ENCODE results near the gene CCT5. TPM values are rescaled to one million over a fixed set of nuclear protein-coding genes. Genes with fewer than 3 reads are reported as not detected.
"Not testable (repeated sequence)": the region's sequence is repeated elsewhere in the genome, so short reads cannot be mapped to it uniquely, and the experiment has no call there.

CCT5 gene
- polyA plus RNA-seq, 1 experiment: 374 TPM

DNA sequence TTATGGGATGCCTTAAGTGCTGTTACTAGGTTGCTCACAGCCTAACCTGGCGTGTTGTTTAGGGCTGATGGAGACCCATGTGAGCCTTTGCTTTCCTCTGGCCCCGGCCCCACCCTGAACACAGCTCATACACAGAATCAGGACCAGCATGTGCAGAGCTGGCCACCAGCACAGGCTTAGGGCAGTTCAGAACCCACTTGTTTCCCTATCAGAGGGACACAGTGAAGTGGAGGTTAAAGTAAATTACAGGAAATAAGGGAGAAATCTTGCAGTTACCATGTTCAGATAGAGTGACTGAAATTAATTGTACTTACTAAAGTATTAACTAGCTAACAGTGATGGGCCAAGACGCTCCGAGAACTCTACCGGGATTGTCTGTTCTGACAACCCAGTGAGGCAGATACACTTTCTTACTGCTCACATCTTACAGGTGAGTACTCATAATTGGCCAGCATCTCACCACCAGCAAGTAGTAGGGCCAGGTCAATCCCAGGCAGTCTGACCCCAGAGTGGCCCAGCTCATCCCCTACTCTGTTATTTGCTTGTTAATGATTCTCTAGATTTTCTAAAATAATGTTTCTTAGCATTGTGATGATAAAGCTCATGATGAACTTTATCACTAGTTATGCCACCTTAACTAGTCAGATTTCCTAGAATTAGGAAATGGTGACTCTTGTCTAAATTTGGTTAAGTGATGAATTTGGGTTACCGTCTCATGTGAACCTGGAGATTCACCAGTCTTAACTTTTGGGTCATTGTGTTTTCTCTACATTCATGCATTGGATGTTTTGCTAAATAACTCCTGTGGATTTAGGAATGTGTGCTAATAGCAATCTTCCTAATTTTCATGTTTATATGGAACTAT lies 15.4 kb downstream of the CCT5 start:
- DNase-seq (ENCODE audit: low read depth): no peak
- H3K4me3 ChIP-seq (ENCODE audit: low read depth, low read length): no peak overlapping the region
- no peaks in the 10 kb centered on the region for H3K27me3 ChIP-seq (ENCODE audit: control insufficient read depth, insufficient read depth, low read length)
- TF ChIP-seq, protein P1, sequence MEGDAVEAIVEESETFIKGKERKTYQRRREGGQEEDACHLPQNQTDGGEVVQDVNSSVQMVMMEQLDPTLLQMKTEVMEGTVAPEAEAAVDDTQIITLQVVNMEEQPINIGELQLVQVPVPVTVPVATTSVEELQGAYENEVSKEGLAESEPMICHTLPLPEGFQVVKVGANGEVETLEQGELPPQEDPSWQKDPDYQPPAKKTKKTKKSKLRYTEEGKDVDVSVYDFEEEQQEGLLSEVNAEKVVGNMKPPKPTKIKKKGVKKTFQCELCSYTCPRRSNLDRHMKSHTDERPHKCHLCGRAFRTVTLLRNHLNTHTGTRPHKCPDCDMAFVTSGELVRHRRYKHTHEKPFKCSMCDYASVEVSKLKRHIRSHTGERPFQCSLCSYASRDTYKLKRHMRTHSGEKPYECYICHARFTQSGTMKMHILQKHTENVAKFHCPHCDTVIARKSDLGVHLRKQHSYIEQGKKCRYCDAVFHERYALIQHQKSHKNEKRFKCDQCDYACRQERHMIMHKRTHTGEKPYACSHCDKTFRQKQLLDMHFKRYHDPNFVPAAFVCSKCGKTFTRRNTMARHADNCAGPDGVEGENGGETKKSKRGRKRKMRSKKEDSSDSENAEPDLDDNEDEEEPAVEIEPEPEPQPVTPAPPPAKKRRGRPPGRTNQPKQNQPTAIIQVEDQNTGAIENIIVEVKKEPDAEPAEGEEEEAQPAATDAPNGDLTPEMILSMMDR (IDR thresholded peaks at IDR 0.05; ENCODE audit: insufficient read depth, low read depth, low read length): no peak
- ChIA-PET CTCF (interaction anchor here (0.9 to 1.7 kb wide), 4 partner anchors 18 to 157 kb away, joined by 3 to 7 read pairs (median 4); partner anchors contain the start of gene MARCHF6), POLR2A (interaction anchor here (0.6 kb wide), 1 partner anchor 11 kb away, joined by 3 read pairs; no protein-coding TSS in a partner anchor)
- H3K36me3 ChIP-seq (ENCODE audit: control insufficient read depth, insufficient read depth, low read length): peaks cover 20% of the 10 kb centered on the region

DNA sequence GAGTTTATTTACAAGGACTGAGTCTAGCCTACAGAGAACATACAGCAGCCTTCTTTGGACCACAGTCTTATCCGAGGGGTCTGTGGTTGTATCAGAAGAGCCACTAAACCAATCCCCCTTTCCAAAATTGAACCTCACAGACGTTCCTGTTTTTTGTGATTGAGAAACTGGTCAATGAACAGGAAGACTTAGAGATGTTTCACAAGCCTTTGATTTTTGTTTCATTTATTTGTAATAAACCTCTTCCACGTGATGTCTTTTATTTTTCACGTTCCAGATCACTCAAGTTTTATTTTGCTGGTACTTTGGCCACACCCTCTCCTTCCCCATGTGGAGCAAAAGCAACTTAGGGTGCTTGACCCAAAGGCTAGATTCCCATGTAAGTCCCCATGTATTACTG lies 16.1 kb downstream of the CCT5 start:
- Histone ChIP-seq H3K4me3 (ENCODE audit: low read depth, low read length) (no peak overlapping the region), H3K36me3 (ENCODE audit: control insufficient read depth, insufficient read depth, low read length) (peaks cover 16% of the 10 kb centered on the region), H3K27me3 (ENCODE audit: control insufficient read depth, insufficient read depth, low read length) (no peaks in the 10 kb centered on the region)
- POLR2A ChIA-PET: interaction anchor here (0.6 kb wide), 1 partner anchor 16 kb away, joined by 3 read pairs; the partner anchor contains the start of genes ATPSCKMT and CCT5
- DNase-seq (ENCODE audit: low read depth): no peak
- CTCF ChIA-PET: no interaction called here
- TF ChIP-seq, protein P1 (IDR thresholded peaks at IDR 0.05; ENCODE audit: insufficient read depth, low read depth, low read length): no peak

DNA sequence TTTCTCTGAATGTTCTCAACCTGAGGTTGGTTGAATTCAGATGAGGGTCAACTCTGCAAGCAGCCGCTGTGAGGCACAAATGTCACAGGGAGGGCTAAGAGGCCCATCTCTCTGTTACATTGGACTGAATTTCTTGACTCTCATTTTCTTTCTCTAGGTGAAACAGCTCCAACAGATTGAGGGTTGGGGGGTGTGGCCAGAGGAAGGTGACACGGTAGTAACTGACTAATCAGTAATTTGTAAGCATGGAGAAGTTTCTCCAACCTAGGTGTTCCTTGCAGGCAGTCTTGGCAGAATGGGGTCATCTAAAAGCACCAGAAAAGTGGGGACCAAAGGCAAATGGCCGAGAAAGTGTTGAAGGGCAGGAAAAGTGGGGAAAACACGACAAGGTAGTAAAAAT lies 16.8 kb downstream of the CCT5 start:
- TF ChIP-seq, protein P1 (IDR thresholded peaks at IDR 0.05; ENCODE audit: insufficient read depth, low read depth, low read length): no peak
- no peak for DNase-seq (ENCODE audit: low read depth)
- POLR2A ChIA-PET: interaction anchor here (0.6 kb wide), 1 partner anchor 17 kb away, joined by 3 read pairs; the partner anchor contains the start of genes ATPSCKMT and CCT5
- Histone ChIP-seq H3K36me3 (ENCODE audit: control insufficient read depth, insufficient read depth, low read length) (peaks cover 12% of the 10 kb centered on the region), H3K4me3 (ENCODE audit: low read depth, low read length) (no peak overlapping the region), H3K27me3 (ENCODE audit: control insufficient read depth, insufficient read depth, low read length) (no peaks in the 10 kb centered on the region)
- CTCF ChIA-PET: no interaction called here

DNA sequence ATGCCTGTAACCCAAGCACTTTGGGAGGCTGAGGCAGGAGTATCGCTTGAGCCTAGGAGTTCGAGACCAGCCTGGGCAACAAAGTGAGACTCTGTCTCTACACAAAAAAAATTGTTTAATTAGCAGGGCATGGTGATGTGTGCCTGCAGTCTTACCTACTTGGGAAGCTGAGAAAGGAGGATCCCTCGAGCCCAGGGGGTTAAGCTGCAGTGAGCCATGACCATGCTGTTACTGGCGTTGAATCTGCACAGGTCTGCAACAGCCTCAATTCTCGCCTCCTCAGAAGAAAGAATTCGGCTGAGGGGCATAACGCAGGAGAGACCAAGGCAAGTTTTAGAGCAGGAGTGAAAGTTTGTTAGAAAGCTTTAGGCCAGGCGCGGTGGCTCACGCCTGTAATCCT lies 18.0 kb downstream of the CCT5 start:
- H3K27me3 ChIP-seq (ENCODE audit: control insufficient read depth, insufficient read depth, low read length): no peaks in the 10 kb centered on the region
- TF ChIP-seq, protein P1 (IDR thresholded peaks at IDR 0.05; ENCODE audit: insufficient read depth, low read depth, low read length): no peak
- no peak for DNase-seq (ENCODE audit: low read depth)
- H3K4me3 ChIP-seq (ENCODE audit: low read depth, low read length): no peak overlapping the region
- peaks cover 6% of the 10 kb centered on the region for H3K36me3 ChIP-seq (ENCODE audit: control insufficient read depth, insufficient read depth, low read length)
- POLR2A ChIA-PET: no interaction called here
- CTCF ChIA-PET: no interaction called here

DNA sequence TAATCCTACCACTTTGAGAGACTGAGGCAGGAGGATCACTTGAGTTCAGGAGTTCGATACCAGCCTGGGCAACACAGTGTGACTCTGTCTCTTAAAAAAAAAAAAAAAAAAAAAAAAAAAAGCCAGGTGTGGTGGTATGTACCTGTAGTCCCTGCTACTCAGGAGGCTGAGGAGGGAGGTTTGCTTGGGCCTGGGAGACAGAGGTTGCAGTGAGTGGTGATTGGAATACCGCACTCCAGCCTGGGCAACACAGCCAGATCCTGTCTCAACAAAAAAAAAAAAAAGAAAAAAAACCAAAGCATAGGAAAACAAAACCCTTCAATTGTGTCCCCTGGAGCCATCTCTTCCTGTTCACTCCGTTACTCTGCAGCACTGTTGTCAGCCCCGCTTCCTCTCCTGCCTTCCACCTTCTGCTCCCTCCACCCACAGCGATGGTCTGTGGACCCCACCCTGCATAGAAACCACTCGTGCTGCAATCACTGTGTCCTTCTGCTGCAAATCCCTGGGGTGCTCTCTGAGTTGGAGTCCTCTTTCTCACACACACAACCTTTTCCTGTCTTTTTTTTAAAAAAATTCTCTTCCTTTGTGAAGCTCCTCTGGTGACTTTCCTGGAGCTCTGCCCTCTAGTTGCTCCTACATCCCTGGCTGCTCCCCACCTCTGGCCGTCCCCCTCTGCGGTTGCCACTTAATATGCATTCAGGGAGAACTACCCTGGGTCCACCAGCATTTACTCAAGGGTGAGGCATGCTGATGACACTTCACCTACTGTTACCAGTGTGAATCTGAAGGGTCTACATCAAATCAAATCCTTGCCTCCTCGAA lies 22.2 kb downstream of the CCT5 start:
- H3K4me3 ChIP-seq (ENCODE audit: low read depth, low read length): no peak overlapping the region
- no peaks in the 10 kb centered on the region for H3K36me3 ChIP-seq (ENCODE audit: control insufficient read depth, insufficient read depth, low read length)
- DNase-seq (ENCODE audit: low read depth): no peak
- CTCF ChIA-PET: interaction anchor here (0.6 to 0.9 kb wide), 2 partner anchors 12 to 759 kb away, joined by 3 read pairs; no protein-coding TSS in a partner anchor
- TF ChIP-seq, protein P1 (IDR thresholded peaks at IDR 0.05; ENCODE audit: insufficient read depth, low read depth, low read length): no peak
- POLR2A ChIA-PET: no interaction called here
- H3K27me3 ChIP-seq (ENCODE audit: control insufficient read depth, insufficient read depth, low read length): no peaks in the 10 kb centered on the region

DNA sequence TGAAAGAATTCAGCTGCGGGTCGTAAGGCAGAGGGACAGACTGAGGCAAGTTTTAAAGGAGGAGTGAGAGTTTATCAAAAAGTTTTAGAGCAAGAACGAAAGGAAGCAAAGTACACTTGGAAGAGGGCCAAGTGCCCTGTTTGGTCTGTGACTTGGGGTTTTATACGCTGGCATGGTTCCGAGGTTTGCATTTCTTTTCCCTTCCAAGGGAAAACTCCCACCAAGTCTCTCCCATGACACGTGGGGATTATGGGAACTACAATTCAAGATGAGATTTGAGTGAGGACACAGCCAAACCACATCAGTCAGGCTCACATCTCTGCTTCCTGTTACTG lies 22.8 kb downstream of the CCT5 start:
- DNase-seq (ENCODE audit: low read depth); H3K27me3 ChIP-seq (ENCODE audit: control insufficient read depth, insufficient read depth, low read length); POLR2A ChIA-PET; H3K36me3 ChIP-seq (ENCODE audit: control insufficient read depth, insufficient read depth, low read length); H3K4me3 ChIP-seq (ENCODE audit: low read depth, low read length): not testable (repeated sequence)
- CTCF ChIA-PET: interaction anchor here (0.6 kb wide), 1 partner anchor 760 kb away, joined by 3 read pairs; no protein-coding TSS in a partner anchor
